Measurements from ENCODE around the gene LAMC1. TPM values are rescaled to one million over a fixed set of nuclear protein-coding genes. Genes with fewer than 3 reads are reported as not detected.

Gene LAMC1
- total and polyA plus RNA-seq, 10 of the 15 experiments (the other 5 are each of a cell fraction or from before 2014, with no cell fraction given), result 4.6 to 51.4 (median 25.6) TPM

DNA sequence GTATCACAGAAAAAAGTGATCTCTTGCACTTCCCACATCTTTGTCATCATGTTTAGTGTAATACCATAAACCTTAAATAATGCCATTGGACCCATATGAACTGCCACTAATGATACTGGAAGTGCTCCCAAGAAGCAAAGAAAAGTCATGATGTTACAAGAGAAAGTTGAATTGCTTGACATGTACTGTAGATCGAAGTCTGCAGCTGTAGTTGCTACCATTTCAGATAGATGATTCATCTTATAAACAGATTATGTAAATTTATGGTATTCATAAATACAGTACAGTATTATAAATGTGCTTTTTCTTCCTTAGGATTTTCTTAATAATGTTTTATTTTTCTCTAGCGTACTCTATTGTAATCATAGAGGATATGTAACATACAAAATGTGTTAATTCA, 132.7 kb downstream of the LAMC1 start:
- BruUV-seq (replicated peaks), result no TSS peak
- Histone ChIP-seq H3K4me1 (ENCODE audit: control insufficient read depth, insufficient read depth, low read length) (no peaks in the 10 kb centered on the region), H4K20me1 (ENCODE audit: control insufficient read depth, insufficient read depth) (no peaks in the 10 kb centered on the region), H3K27me3 (replicated peaks in 1 of 2; ENCODE audit: control insufficient read depth in 2 of 2, insufficient read depth in 2 of 2, low read length in 1 of 2) (no peaks in the 10 kb centered on the region), H3K9ac (ENCODE audit: control insufficient read depth, insufficient read depth, low read length) (no peak overlapping the region), H3K79me2 (ENCODE audit: control insufficient read depth, insufficient read depth, low read length) (no peaks in the 10 kb centered on the region), H3K4me2 (ENCODE audit: control insufficient read depth, insufficient read depth) (no peak overlapping the region), H3K4me3 (no peak overlapping the region), H3K27ac (ENCODE audit: control insufficient read depth, insufficient read depth) (no peak overlapping the region), H2AFZ (ENCODE audit: control insufficient read depth, low read depth, low read length) (no peak overlapping the region), H3K36me3 (ENCODE audit: control insufficient read depth in 2 of 2, insufficient read depth in 2 of 2, low read length in 1 of 2) (no peaks in the 10 kb centered on the region), H3K9me3 (replicated peaks; ENCODE audit: control insufficient read depth, insufficient read depth, low read length) (no peaks in the 10 kb centered on the region)
- ChIA-PET RAD21 (ENCODE audit: unreplicated experiment) (no interaction called here), POLR2A (no interaction called here), CTCF (no interaction called here), SMC1A (ENCODE audit: uncharacterized antibody, unreplicated experiment) (interaction anchor here (0.6 kb wide), 1 partner anchor 86 kb away, joined by 3 read pairs; no protein-coding TSS in a partner anchor)
- ATAC-seq (no peak), DNase-seq (ENCODE audit: low read depth, low spot score) (no peak), FAIRE-seq (no peak)
- WGBS (ENCODE audit: insufficient coverage, insufficient replicate concordance, low lambda C conversion rate, missing lambda C conversion rate), result 29% methylated on average over 2 of the region's 2 CpGs
- intact Hi-C loops (cut with micrococcal nuclease; ENCODE audit: unreplicated experiment) (no loop called here), in situ Hi-C loops (cut with MboI) (no loop called here)
- TF ChIP-seq HDGF (IDR thresholded peaks at IDR 0.05), result no peak
- TF ChIP-seq MEF2A (IDR thresholded peaks at IDR 0.05; ENCODE audit: insufficient read depth, low read depth, low read length), result no peak
- no peak for TF ChIP-seq REST (IDR thresholded peaks at IDR 0.05; ENCODE audit: low read depth, low read length)
- TF ChIP-seq CTCF (IDR thresholded peaks at IDR 0.05 in 2 of 3, conservative IDR thresholded peaks at IDR 0.05 in 1 of 3; ENCODE audit: control insufficient read depth in 2 of 3, extremely low read depth in 1 of 3, insufficient read depth in 1 of 3, low read depth in 3 of 3, low read length in 3 of 3), result no peak
- TF ChIP-seq ZSCAN29 (IDR thresholded peaks at IDR 0.05), result no peak
- TF ChIP-seq RUNX3 (IDR thresholded peaks at IDR 0.05; ENCODE audit: low read length), result no peak
- TF ChIP-seq CEBPZ (IDR thresholded peaks at IDR 0.05; ENCODE audit: low read depth, low read length), result no peak
- TF ChIP-seq PML (IDR thresholded peaks at IDR 0.05; ENCODE audit: low read length), result no peak
- TF ChIP-seq TCF7 (IDR thresholded peaks at IDR 0.05; ENCODE audit: borderline replicate concordance), result no peak
- TF ChIP-seq NR2C1 (IDR thresholded peaks at IDR 0.05), result no peak
- TF ChIP-seq NFYB (IDR thresholded peaks at IDR 0.05; ENCODE audit: insufficient read depth, low read depth, low read length), result no peak
- no peak for TF ChIP-seq SIN3A (IDR thresholded peaks at IDR 0.05; ENCODE audit: low read depth, low read length)
- TF ChIP-seq MAX (IDR thresholded peaks at IDR 0.05; ENCODE audit: low read depth, low read length), result no peak
- TF ChIP-seq KDM1A (IDR thresholded peaks at IDR 0.05; ENCODE audit: borderline replicate concordance), result no peak
